Measurements from ENCODE around the gene ARL15. TPM values are rescaled to one million over a fixed set of nuclear protein-coding genes. Genes with fewer than 3 reads are reported as not detected.

The ARL15 gene
- total RNA-seq, 1 donor from 2014 or later, result 30.8 TPM

- H3K4me3 ChIP-seq, result no peak overlapping the region
- intact Hi-C loops (cut with DNase I), result no loop called here
- ATAC-seq, result no peak
- H3K27me3 ChIP-seq (ENCODE audit: low read depth), result no peaks in the 10 kb centered on the region
- no peaks in the 10 kb centered on the region for H3K9me3 ChIP-seq
- peaks cover 19% of the 10 kb centered on the region for H3K4me1 ChIP-seq
- no peak overlapping the region for H3K27ac ChIP-seq
- no peaks in the 10 kb centered on the region for H3K36me3 ChIP-seq
- no peak for TF ChIP-seq CTCF (IDR thresholded peaks at IDR 0.05)
- DNase-seq, result no peak
Measured at GRCh38 chr5:54291498-54291897, 18.9 kb downstream of the ARL15 start.

- intact Hi-C loops (cut with DNase I), result no loop called here
- no peak overlapping the region for H3K4me3 ChIP-seq
- H3K9me3 ChIP-seq, result no peaks in the 10 kb centered on the region
- peaks cover 8% of the 10 kb centered on the region for H3K4me1 ChIP-seq
- H3K27me3 ChIP-seq (ENCODE audit: low read depth), result no peaks in the 10 kb centered on the region
- ATAC-seq (no peak), DNase-seq (no peak)
- no peaks in the 10 kb centered on the region for H3K36me3 ChIP-seq
- TF ChIP-seq CTCF (IDR thresholded peaks at IDR 0.05), result no peak
- no peak overlapping the region for H3K27ac ChIP-seq
Measured at GRCh38 chr5:54289769-54290168, 20.6 kb downstream of the ARL15 start.

- Histone ChIP-seq H3K9me3 (no peaks in the 10 kb centered on the region), H3K4me1 (peaks cover 6% of the 10 kb centered on the region), H3K4me3 (no peak overlapping the region), H3K36me3 (no peaks in the 10 kb centered on the region), H3K27ac (no peak overlapping the region), H3K27me3 (ENCODE audit: low read depth) (no peaks in the 10 kb centered on the region)
- no peak for TF ChIP-seq CTCF (IDR thresholded peaks at IDR 0.05)
- intact Hi-C loops (cut with DNase I), result no loop called here
- no peak for ATAC-seq
- no peak for DNase-seq
Measured at GRCh38 chr5:54288568-54289217, 21.7 kb downstream of the ARL15 start.

DNA sequence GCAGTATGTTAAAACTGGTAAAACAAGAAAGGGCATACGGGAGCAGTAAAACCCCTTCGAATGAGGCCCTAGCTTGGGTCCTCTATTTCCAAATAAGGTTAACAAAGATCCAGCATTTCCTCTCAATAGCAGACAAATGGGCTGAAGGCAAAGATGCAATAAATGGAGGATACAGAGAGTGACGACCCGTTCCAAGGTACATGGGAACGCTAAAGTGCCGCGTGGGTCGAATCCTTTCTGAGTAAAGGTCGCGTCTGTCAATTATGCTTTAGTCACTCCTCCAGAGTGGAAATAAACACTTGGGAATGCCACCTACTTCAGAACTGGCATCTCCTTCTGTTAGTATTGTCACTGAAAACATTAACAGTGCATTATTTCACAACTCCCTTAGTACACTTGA is 24.7 kb downstream of the ARL15 start:
- intact Hi-C loops (cut with DNase I), result no loop called here
- Histone ChIP-seq H3K36me3 (no peaks in the 10 kb centered on the region), H3K4me3 (no peak overlapping the region), H3K9me3 (no peaks in the 10 kb centered on the region), H3K27ac (no peak overlapping the region), H3K27me3 (ENCODE audit: low read depth) (no peaks in the 10 kb centered on the region), H3K4me1 (peaks cover 6% of the 10 kb centered on the region)
- DNase-seq, result no peak
- ATAC-seq, result peak in 1 of 2 donors; percentile 71
- no peak for TF ChIP-seq CTCF (IDR thresholded peaks at IDR 0.05)

DNA sequence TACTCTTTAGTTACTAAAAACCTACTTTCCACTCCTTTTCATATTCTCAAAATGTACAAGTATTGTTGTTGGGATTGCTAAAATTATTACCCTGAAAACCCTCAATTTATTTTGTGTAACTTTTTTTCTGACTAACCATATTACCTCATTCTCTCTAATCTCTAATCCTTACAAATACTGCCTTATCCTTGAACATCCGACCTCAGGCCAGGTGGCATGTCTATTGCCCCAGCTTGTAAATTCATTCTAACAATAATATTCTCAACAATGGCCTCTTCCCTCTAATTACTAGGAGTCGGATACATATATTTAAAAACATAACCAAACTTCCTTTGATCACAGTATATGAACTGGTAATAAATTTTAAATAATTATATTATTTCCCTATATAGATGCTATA is 25.8 kb downstream of the ARL15 start:
- no peak overlapping the region for H3K4me3 ChIP-seq
- H3K9me3 ChIP-seq, result no peaks in the 10 kb centered on the region
- H3K27me3 ChIP-seq (ENCODE audit: low read depth), result no peaks in the 10 kb centered on the region
- H3K27ac ChIP-seq, result no peak overlapping the region
- no peak for DNase-seq
- no peak for ATAC-seq
- TF ChIP-seq CTCF (IDR thresholded peaks at IDR 0.05), result no peak
- no peaks in the 10 kb centered on the region for H3K36me3 ChIP-seq
- H3K4me1 ChIP-seq, result peaks cover 6% of the 10 kb centered on the region
- intact Hi-C loops (cut with DNase I), result no loop called here
